Right lobe of liver (tissue), 6 donors: ENCODE measurements around the gene CELF2. TPM values are rescaled to one million over a fixed set of nuclear protein-coding genes. Genes with fewer than 3 reads are reported as not detected.
"Not testable (repeated sequence)": the region's sequence is repeated elsewhere in the genome, so short reads cannot be mapped to it uniquely, and the experiment has no call there.

Experiments
- ATAC-seq, 4 donors: fragments of 200-7000 bp; cut with Tn5 transposase; one replicate each; pipeline ENCODE4 v1.9.1; 2020; ENCODE audit warnings: mild to moderate bottlenecking in 4 of 4, moderate library complexity in 4 of 4
- DNase-seq, 3 donors: peaks; one replicate each; pipeline ENCODE4 v3.0.0-alpha.2; 2020
- H3K27ac ChIP-seq, 3 donors: fragments of 200-600 bp; one replicate each; pipeline ENCODE4 v1.8.0; 2022
- H3K27me3 ChIP-seq, 2 donors: fragments of 200-600 bp; one replicate each; pipeline ENCODE4 v1.8.0; 2022
- H3K36me3 ChIP-seq, 4 donors: fragments of 200-600 bp; sonication (generic) in 1 of 4; one replicate each; pipeline versions ENCODE4 v1.5.1 to v1.8.0; 2017 to 2022; ENCODE audit warnings: control low read depth in 1 of 4
- H3K4me1 ChIP-seq, 4 donors: fragments of 200-600 bp; sonication (generic) in 1 of 4; one replicate each; pipeline versions ENCODE4 v1.5.1 to v1.8.0; 2017 to 2022; ENCODE audit warnings: control low read depth in 1 of 4
- H3K4me3 ChIP-seq, 3 donors: fragments of 200-600 bp; one replicate each; pipeline ENCODE4 v1.8.0; 2022
- H3K9me3 ChIP-seq, 4 donors: fragments of 200-600 bp; sonication (generic) in 1 of 4; one replicate each; pipeline versions ENCODE4 v1.5.1 to v1.8.0; 2017 to 2022; ENCODE audit warnings: control low read depth in 1 of 4
- POLR2A ChIP-seq: fragments of 450-650 bp; IDR thresholded peaks from one replicate; pipeline ENCODE4 v1.6.1; 2017; ENCODE audit warnings: antibody characterized with exemption, mild to moderate bottlenecking
- WGBS: methylation state at CpG from one replicate; pipeline ENCODE4 v1.1.6; 2018; ENCODE audit warnings: low coverage, low lambda C conversion rate; ENCODE audit not compliant: insufficient coverage; ENCODE audit errors: missing lambda C conversion rate; 5-methylcytosine and 5-hydroxymethylcytosine counted together
- intact Hi-C, 2 donors: fragments of 100-400 bp; cut with DNase I; formaldehyde crosslinking; loops; one replicate each; pipeline versions ENCODE4 v1.11.2 to v1.14.1; 2022
- total RNA-seq, 6 experiments: library from RNA; depleted of rRNA in 2 of 6; stranded (reverse); fragments of >200 nt in 2 of 6; fragmentation: NEBNext Ultra II Directional in 3 of 6; extraction: Animal tissue kit (Norgen Biotek cat#: 25700) in 3 of 6; gene quantifications; one replicate each; pipeline versions ENCODE4 v1.1.0 to v1.2.4, GENCODE V29; 2016 to 2023
- TF ChIP-seq, protein P1 (sequence below), 4 donors: fragments of 200-600 bp in 3 of 4; fragments of 450-650 bp in 1 of 4; IDR thresholded peaks; one replicate each; pipeline versions ENCODE4 v1.5.1 to v1.8.0; 2016 to 2022; ENCODE audit warnings: antibody characterized with exemption in 4 of 4, mild to moderate bottlenecking in 2 of 4
- donor health status: DM: no; HTN: yes; CAD: no.
- donor health status: DM: no; HTN: no; CAD: no.
- donor health status: DM: no; HTN: no; CAD: no.
- donor health status: DM: no; HTN: yes; CAD: no.
- donor health status: DM: no; HTN: yes; CAD: no.

Gene CELF2
- total RNA-seq, 6 experiments from 2014 or later, result 2.4 to 6.2 (median 3.7) TPM

DNA sequence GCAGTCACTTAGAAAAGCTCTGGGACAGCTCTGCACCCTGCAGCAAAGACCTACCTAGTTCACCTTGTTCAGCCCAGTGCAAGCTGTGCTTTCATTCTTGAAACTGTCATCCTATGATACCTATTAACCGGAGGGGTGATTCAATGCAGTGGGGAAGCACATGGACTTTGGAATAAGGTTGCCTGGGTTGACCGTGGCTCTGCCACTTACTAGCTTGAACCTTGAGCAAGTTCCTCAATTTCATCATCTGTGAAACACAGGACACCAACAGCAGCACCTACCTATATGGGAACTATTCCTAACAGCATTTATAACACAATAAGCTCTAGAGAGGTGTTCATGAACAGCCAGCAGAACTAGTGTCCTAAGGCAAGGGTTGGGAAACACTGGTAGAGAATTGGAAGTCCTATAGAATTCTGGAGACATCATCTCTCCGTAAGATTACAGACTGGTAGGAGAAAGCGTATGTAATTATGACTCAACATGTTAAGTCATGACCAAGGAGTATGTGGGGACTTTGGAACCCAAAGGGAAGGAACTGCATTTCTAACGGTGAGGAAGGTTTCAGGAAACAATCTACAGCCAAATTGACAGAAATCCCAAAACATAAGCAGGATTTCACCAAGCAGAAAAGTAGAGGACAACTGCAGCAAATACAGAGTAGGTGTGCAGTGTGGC is 323.8 kb downstream of the CELF2 start:
- Histone ChIP-seq H3K36me3 (no peaks in the 10 kb centered on the region), H3K27me3 (no peaks in the 10 kb centered on the region), H3K4me1 (no peaks in the 10 kb centered on the region), H3K9me3 (no peaks in the 10 kb centered on the region), H3K4me3 (no peak overlapping the region), H3K27ac (no peak overlapping the region)
- intact Hi-C loops, result no loop called here
- ATAC-seq (peak in 2 of 4 donors; percentile 45 to 53), DNase-seq (no peak)
- TF ChIP-seq, protein P1, sequence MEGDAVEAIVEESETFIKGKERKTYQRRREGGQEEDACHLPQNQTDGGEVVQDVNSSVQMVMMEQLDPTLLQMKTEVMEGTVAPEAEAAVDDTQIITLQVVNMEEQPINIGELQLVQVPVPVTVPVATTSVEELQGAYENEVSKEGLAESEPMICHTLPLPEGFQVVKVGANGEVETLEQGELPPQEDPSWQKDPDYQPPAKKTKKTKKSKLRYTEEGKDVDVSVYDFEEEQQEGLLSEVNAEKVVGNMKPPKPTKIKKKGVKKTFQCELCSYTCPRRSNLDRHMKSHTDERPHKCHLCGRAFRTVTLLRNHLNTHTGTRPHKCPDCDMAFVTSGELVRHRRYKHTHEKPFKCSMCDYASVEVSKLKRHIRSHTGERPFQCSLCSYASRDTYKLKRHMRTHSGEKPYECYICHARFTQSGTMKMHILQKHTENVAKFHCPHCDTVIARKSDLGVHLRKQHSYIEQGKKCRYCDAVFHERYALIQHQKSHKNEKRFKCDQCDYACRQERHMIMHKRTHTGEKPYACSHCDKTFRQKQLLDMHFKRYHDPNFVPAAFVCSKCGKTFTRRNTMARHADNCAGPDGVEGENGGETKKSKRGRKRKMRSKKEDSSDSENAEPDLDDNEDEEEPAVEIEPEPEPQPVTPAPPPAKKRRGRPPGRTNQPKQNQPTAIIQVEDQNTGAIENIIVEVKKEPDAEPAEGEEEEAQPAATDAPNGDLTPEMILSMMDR (IDR thresholded peaks at IDR 0.05), result no peak
- no peak for TF ChIP-seq POLR2A
- 35% methylated on average over 5 of the region's 5 CpGs for WGBS

DNA sequence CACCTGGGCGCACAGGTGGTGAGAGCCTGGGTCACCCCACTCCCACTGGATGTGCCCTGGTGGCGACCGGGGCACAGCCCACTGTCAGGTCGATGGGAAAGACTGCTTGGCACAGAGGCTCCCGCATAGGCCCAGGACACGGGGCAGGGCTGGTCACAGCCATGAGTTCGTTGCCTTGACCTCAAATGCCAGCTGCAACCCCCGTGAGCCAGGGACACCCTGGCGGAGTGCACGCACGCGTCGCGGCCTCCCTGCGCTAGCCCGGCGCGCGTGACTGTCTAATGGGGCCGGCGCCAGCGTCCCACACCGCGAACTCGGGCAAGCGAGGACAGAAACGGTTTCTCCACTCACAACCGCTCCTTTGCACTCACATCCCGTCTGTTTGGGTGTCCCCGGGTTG is 326.4 kb downstream of the CELF2 start:
- H3K9me3 ChIP-seq, result no peaks in the 10 kb centered on the region
- no peaks in the 10 kb centered on the region for H3K36me3 ChIP-seq
- no peak for TF ChIP-seq POLR2A
- TF ChIP-seq, protein P1 (IDR thresholded peaks at IDR 0.05), result no peak
- H3K27me3 ChIP-seq, result no peaks in the 10 kb centered on the region
- WGBS, result 100% methylated on average over 3 of the region's 30 CpGs
- H3K4me1 ChIP-seq, result no peaks in the 10 kb centered on the region
- no peak overlapping the region for H3K4me3 ChIP-seq
- DNase-seq (no peak), ATAC-seq (no peak)
- intact Hi-C loops, result no loop called here
- H3K27ac ChIP-seq, result no peak overlapping the region

DNA sequence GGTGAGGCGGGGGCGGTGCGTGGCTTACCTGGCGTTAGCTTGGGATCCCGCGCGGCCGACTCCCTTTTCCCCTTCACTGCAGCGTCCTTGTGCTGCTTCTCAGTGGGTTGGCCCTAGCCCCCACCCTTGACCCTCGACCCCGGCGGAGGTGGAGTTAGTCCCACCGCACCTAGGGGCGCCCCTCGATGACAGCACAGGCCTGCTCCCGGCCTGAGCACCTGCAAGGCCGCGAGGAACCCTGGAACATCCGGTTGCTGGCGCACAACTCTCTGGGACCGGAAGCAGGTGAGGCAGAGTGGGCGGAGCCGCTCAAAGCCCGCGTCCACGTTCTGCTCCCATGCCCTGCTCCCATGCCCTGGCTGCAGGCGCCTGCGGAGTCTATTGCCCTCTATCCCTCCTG is 326.9 kb downstream of the CELF2 start:
- no peak for DNase-seq
- Histone ChIP-seq H3K27ac (no peak overlapping the region), H3K9me3 (no peaks in the 10 kb centered on the region), H3K4me1 (no peaks in the 10 kb centered on the region), H3K36me3 (no peaks in the 10 kb centered on the region), H3K4me3 (no peak overlapping the region), H3K27me3 (no peaks in the 10 kb centered on the region)
- intact Hi-C loops, result no loop called here
- TF ChIP-seq, protein P1 (IDR thresholded peaks at IDR 0.05), result no peak
- no peak for TF ChIP-seq POLR2A
- ATAC-seq, result peak in 1 of 4 donors; percentile 11
- WGBS, result 87% methylated on average over 3 of the region's 28 CpGs

DNA sequence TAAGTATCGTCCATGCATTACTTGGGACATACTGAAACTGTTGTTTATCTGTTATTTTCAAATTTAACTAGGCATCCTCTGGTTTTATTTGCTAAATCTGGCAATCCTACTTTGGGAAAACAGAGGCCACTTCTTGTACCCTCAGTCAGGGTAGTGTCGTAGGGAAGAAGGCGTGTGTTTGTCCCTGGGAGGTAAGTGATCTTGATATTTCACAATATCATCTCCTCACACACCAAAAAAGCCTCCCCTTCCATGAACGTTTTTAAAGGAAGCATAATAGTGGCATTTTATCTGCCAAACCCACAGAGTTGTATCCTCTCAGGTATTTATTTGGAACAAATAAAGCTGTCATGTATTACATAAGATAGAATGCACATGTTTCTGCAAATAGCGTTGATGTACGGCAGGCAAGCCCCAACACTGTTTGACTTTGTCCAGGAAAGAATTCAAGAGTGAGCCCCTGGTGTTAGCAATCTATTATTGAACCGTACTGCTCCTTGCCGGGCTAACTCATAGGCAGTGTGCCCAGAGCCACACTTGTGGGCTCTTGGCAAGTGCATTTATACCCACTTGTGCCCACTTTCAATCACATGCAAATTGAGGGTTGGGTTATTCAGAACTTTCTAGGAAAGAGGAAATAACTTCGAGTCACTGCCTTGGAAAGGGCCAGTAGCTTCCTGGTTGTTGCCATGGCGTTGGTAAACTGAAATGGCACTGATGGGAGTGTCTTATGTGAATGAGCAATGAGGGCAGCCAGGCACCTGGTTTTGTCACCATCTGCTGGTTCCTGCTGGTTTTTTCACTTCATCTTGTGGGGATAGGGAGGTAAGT is 327.8 kb downstream of the CELF2 start:
- ATAC-seq (peak in 2 of 4 donors; percentile 11 to 52), DNase-seq (no peak)
- no peaks in the 10 kb centered on the region for H3K4me1 ChIP-seq
- no peak for TF ChIP-seq POLR2A
- TF ChIP-seq, protein P1 (IDR thresholded peaks at IDR 0.05), result no peak
- no peak overlapping the region for H3K27ac ChIP-seq
- no peaks in the 10 kb centered on the region for H3K27me3 ChIP-seq
- H3K9me3 ChIP-seq, result no peaks in the 10 kb centered on the region
- intact Hi-C loops, result no loop called here
- H3K4me3 ChIP-seq, result no peak overlapping the region
- 42% methylated on average over 10 of the region's 10 CpGs for WGBS
- H3K36me3 ChIP-seq, result no peaks in the 10 kb centered on the region

DNA sequence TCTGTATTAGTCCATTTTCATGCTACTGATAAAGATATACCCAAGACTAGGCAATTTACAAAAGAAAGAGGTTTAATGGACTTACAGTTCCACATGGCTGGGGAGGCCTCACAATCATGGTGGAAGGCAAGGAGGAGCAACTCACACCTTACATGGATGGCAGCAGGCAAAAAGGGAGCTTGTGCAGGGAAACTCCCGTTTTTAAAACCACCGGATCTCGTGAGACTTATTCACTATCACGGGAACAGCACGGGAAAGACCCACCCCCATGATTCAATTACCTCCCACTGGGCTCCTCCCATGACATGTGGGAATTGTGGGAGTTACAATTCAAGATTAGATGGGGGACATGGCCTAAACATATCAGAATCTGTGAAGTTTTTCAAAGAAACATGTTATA is 329.9 kb downstream of the CELF2 start:
- intact Hi-C loops, result not testable (repeated sequence)
- 79% methylated on average over 4 of the region's 5 CpGs for WGBS

More for the DNA sequence above, 329.9 kb downstream of the CELF2 start:
- not testable (repeated sequence) for H3K4me1 ChIP-seq, DNase-seq, H3K4me3 ChIP-seq, ATAC-seq, H3K27me3 ChIP-seq, H3K36me3 ChIP-seq, H3K9me3 ChIP-seq, H3K27ac ChIP-seq
